ENCODE data around the gene COL4A2.

COL4A2 gene

GRCh38 chr13:110398564-110399507 is 91.8 kb downstream of the COL4A2 start (continued):
- TF ChIP-seq REST (tag by site-specific recombination; IDR thresholded peaks at IDR 0.05), result no peak
- TF ChIP-seq ZSCAN23 (tag by site-specific recombination; IDR thresholded peaks at IDR 0.05), result no peak
- TF ChIP-seq BCL11B (tag by site-specific recombination; IDR thresholded peaks at IDR 0.05; ENCODE audit: low read depth), result no peak

- POLR2A ChIA-PET, result interaction anchor here (0.9 to 1.4 kb wide), 2 partner anchors 10 to 11 kb away, joined by 4 to 11 read pairs; no protein-coding TSS in a partner anchor
- TF ChIP-seq ZNF837 (tag by site-specific recombination; IDR thresholded peaks at IDR 0.05) (no peak), ZNF645 (tag by site-specific recombination; IDR thresholded peaks at IDR 0.05) (no peak), ZNF354C (tag by site-specific recombination; IDR thresholded peaks at IDR 0.05; ENCODE audit: borderline replicate concordance, low read depth) (no peak), ZNF677 (tag by site-specific recombination; IDR thresholded peaks at IDR 0.05) (no peak), ZNF23 (tag by site-specific recombination; IDR thresholded peaks at IDR 0.05; ENCODE audit: borderline replicate concordance) (no peak), ZNF324 (tag by site-specific recombination; IDR thresholded peaks at IDR 0.05) (no peak), BCL6B (tag by site-specific recombination; IDR thresholded peaks at IDR 0.05) (no peak), ATF2 (tag by site-specific recombination; IDR thresholded peaks at IDR 0.05; ENCODE audit: low read depth) (no peak), ZFHX2 (tag by site-specific recombination; conservative IDR thresholded peaks at IDR 0.05) (no peak)
- Histone ChIP-seq H3K27ac (ENCODE audit: extremely low read depth, low read depth, low read length) (no peak overlapping the region), H3K36me3 (ENCODE audit: control insufficient read depth in 2 of 2, insufficient read depth in 1 of 2, low read length in 2 of 2) (no peaks in the 10 kb centered on the region), H3K9me3 (ENCODE audit: control insufficient read depth, insufficient read depth, low read depth, low read length) (no peaks in the 10 kb centered on the region), H3K4me1 (ENCODE audit: control insufficient read depth, insufficient read depth, low read length) (no peaks in the 10 kb centered on the region), H3K4me3 (ENCODE audit: low read depth, low read length) (no peak overlapping the region)
- CTCF ChIA-PET, result interaction anchor here (2.6 kb wide), 1 partner anchor 12 kb away, joined by 9 read pairs; no protein-coding TSS in a partner anchor
Observed at GRCh38 chr13:110399801-110400200, 92.7 kb downstream of the COL4A2 start.
